NK-92 treated with Interleukin-12 subunit alpha and Interleukin-12 subunit beta, amount 100 ng/mL, for 24 hours (cell line): ENCODE measurements around the gene GALK1.

ENCODE experiments used
- DNase-seq: peaks from one replicate; lab custom pipeline; 2025; lab: John Stamatoyannopoulos, UW

Gene GALK1

DNA sequence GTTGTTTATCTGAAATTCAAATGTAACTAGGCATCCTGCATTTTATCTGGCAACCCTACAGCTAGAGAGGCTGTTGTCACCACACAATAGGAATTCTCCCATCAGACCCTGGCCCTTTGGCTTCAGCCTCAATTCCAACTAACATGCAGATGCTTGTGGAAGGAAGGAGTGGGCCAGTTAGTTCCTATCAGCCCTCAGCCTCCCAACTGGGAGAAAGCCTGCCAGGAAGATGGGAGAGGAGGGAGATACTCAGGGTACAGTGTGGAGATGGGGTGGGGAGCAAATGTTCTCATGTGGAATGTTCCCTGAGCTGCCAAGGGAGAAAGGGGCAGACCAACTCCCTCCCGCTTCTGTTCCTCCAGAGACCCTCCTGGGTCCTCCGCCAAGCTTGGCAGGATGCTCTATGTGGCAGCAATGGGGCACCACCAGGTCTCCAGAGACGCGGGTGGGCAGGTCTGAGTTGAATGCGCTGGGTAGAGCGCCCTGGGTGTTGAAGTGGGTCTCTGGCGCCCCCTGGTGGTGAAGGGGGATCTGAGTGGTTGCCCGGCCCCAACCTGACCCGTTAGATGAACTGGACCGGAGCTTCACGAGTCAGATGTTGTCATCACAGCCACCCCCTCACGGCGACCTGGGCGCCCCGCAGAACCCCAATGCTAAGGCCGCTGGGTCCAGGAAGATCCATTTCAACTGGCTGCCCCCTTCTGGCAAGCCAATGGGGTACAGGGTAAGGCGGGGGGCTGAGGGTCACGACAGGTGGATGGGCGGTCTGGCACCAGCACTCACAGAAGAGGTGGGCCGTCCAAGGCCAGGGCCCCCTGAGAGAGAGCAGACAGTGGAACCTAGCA is 15.2 kb downstream of the GALK1 start:
- DNase-seq, result peak; percentile 73

DNA sequence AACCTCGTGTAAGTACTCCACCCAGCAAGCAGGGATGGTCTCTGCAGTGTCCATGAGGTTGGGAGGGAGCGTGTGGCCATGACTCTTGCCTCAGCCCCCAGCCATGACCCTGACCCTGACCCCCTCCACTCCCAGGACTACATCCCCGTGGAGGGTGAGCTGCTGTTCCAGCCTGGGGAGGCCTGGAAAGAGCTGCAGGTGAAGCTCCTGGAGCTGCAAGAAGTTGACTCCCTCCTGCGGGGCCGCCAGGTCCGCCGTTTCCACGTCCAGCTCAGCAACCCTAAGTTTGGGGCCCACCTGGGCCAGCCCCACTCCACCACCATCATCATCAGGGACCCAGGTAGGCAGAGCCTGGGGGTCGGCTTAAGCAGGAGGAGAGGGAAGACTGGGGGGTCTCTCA is 16.3 kb downstream of the GALK1 start:
- DNase-seq, result no peak

GRCh38 chr17:75743625-75744206 is 21.3 kb downstream of the GALK1 start:
- no peak for DNase-seq

- DNase-seq, result no peak
These were observed 22.7 kb downstream of the GALK1 start for GRCh38 chr17:75742337-75742736.

DNA sequence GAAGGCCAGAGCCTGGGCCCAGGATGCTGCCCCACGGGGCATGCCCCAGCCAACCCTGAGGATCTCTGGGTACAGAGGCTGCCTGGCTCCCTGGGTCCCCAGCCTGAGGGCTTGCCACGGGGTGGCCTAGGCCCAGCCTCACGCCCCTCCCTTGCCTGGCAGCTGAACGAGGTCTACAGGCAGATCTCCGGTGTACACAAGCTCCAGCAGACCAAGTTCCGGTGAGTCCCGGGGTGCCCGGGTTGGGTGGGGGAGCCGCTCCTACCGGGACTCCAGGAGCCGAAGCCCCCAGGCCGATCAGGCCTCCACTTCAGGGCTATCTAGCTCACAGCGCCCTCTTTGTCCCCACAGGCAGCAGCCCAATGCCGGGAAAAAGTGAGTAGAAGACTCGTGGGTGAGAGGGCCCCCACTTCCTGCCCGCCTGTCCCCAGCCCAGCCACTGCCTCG is 24.3 kb downstream of the GALK1 start:
- no peak for DNase-seq

DNA sequence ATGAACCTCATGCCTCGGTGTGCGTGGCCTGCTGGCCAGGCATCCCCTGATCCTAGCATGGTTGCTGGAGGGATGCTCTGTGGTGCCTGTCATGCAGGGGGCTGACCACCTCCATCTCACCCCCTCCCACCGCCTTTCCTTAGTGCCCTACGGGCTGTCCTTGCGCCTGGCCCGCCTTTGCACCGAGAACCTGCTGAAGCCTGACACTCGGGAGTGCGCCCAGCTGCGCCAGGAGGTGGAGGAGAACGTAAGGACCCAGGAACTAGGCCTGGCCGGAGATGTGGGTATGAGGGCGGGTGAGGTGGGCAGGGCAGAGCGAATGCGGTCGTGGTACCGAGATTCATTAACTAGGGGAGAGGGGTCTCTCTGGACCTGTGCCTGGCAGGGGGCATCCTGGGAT is 24.8 kb downstream of the GALK1 start:
- no peak for DNase-seq

- DNase-seq, result no peak
These were observed 25.2 kb downstream of the GALK1 start for GRCh38 chr17:75739801-75740200.

- no peak for DNase-seq
These were observed 25.8 kb downstream of the GALK1 start for GRCh38 chr17:75739174-75739573.

GRCh38 chr17:75738218-75738802 is 26.7 kb downstream of the GALK1 start:
- peak; percentile 61 for DNase-seq

GRCh38 chr17:75737133-75737962 is 27.6 kb downstream of the GALK1 start:
- no peak for DNase-seq

- DNase-seq, result no peak
These were observed 28.7 kb downstream of the GALK1 start for GRCh38 chr17:75736173-75736835.

- DNase-seq, result no peak
These were observed 30.2 kb downstream of the GALK1 start for GRCh38 chr17:75734674-75735294.

GRCh38 chr17:75733471-75733870 is 31.5 kb downstream of the GALK1 start:
- no peak for DNase-seq

GRCh38 chr17:75731716-75732498 is 33.1 kb downstream of the GALK1 start:
- no peak for DNase-seq

- no peak for DNase-seq
These were observed 33.8 kb downstream of the GALK1 start for GRCh38 chr17:75731086-75731715.

DNA sequence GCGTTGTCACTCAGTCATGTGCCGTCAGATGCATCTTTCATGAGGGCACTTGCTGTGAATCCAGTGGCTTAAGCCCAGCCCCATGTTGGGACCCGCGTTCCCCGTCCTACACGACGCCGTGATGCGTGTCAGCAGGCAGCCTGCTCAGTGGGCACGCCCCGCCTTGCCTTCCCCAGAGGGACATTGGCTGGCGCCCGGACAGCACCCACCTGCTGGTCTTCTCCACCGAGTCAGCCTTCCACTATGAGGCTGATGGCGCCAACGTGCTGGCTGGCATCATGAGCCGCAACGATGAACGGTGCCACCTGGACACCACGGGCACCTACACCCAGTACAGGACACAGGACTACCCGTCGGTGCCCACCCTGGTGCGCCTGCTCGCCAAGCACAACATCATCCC is 34.9 kb downstream of the GALK1 start:
- no peak for DNase-seq

DNA sequence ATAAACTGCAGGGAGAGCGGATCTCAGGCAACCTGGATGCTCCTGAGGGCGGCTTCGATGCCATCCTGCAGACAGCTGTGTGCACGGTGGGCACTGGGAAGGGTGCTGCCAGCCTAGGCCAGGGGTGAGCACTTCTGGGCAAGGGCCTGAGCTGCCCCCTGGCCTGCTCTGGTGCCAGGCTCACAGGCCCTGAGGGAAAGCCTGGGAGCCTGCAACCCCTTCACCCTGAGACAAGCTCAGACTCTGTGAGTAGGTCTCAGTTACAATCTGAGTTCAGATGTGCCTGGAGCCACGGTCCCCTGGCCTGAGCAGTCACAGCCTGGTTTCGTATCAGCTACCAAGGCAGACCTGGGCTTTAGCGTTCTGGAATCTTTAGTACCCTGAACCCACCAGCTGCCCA is 35.6 kb downstream of the GALK1 start:
- DNase-seq, result no peak

GRCh38 chr17:75727391-75727790 is 37.6 kb downstream of the GALK1 start:
- DNase-seq, result no peak

GRCh38 chr17:75725504-75725903 is 39.5 kb downstream of the GALK1 start:
- no peak for DNase-seq
